ENCODE results near the gene CMTM7. TPM values are rescaled to one million over a fixed set of nuclear protein-coding genes. Genes with fewer than 3 reads are reported as not detected.

CMTM7 gene
- total RNA-seq, 1 donor, result 8.2 TPM

DNA sequence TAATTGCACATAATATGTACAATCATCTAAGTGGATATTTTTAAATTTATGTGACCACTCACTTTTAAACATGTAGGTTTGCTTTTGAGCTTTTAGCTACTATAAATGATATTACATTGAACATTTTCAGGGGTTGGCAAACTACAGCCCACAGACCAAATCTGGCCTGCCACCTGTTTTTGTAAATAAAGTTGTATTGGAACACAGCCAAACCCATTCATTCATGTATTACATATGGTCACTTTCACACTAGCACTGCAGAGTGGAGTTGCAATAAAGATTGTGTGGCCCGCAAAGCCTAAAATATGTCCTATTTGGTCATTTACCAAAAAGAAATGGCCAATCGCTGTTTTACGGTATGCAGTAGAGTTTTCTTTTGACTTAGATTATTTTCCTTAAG is 21.2 kb downstream of the CMTM7 start:
- no peak overlapping the region for H3K4me3 ChIP-seq (ENCODE audit: low read depth, low read length)
- no peak for DNase-seq (ENCODE audit: low read depth)
- no peak for TF ChIP-seq CTCF (IDR thresholded peaks at IDR 0.05; ENCODE audit: insufficient read depth, low read depth, low read length)

DNA sequence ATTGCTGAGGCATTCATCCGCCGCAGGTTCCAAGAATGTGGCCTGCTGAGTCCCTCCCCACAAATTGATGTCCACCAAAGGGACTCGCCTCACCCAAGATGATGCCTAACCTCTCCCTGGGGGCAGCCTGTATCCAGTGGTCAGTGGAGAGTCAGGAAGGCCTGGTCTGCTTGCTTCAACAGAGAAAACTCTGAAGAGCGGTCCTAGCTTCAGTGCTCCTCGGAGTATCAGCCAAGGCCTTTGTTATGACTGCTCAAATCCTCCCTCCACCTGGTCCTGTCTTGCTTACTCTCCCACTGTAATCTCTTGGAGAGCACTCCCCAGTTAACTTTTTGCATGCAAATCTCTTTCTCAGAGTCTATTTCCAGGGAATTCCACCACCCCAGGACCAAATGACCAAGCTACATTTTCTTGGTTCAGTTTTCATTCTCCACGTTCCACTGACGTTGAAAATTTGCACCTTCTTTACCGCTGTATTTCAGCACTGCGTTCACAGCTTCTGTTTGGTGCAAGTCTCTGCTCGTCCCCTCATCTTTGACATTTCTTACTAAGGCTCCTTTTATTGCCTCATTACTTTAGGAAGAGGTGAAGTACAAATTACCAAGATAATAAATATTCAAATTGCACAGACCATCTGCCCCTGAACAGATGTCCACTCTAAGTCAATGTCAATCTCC is 22.3 kb downstream of the CMTM7 start:
- no peak for DNase-seq (ENCODE audit: low read depth)
- TF ChIP-seq CTCF (IDR thresholded peaks at IDR 0.05; ENCODE audit: insufficient read depth, low read depth, low read length), result no peak
- no peak overlapping the region for H3K4me3 ChIP-seq (ENCODE audit: low read depth, low read length)

GRCh38 chr3:32414522-32415202 is 23.0 kb downstream of the CMTM7 start:
- peak; percentile 54 for DNase-seq (ENCODE audit: low read depth)
- TF ChIP-seq CTCF (IDR thresholded peaks at IDR 0.05; ENCODE audit: insufficient read depth, low read depth, low read length), result no peak
- no peak overlapping the region for H3K4me3 ChIP-seq (ENCODE audit: low read depth, low read length)

DNA sequence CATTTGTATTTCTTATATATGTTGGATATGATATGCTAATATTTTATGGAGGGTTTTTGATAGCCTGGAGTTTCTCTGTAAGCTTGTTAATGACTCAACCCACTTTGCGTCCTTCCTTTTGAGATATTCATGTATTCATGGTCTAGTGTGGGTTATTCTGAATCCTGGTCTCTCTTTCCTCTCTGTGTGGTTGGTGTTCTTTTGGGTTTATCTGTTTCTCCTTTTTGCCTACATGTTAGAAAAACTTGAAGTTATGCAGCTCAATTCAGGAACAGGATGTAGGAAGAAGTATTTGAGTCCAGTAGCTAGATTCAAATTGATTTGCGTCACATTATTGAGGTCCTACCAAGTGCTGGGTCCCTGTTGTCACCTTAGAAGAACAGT is 28.1 kb downstream of the CMTM7 start:
- no peak for TF ChIP-seq CTCF (IDR thresholded peaks at IDR 0.05; ENCODE audit: insufficient read depth, low read depth, low read length)
- no peak for DNase-seq (ENCODE audit: low read depth)
- H3K4me3 ChIP-seq (ENCODE audit: low read depth, low read length), result no peak overlapping the region

GRCh38 chr3:32420126-32421038 is 28.7 kb downstream of the CMTM7 start:
- TF ChIP-seq CTCF (IDR thresholded peaks at IDR 0.05; ENCODE audit: insufficient read depth, low read depth, low read length), result peak; percentile 4
- no peak overlapping the region for H3K4me3 ChIP-seq (ENCODE audit: low read depth, low read length)
- DNase-seq (ENCODE audit: low read depth), result no peak

GRCh38 chr3:32421185-32421584 is 29.5 kb downstream of the CMTM7 start:
- no peak for TF ChIP-seq CTCF (IDR thresholded peaks at IDR 0.05; ENCODE audit: insufficient read depth, low read depth, low read length)
- no peak overlapping the region for H3K4me3 ChIP-seq (ENCODE audit: low read depth, low read length)
- no peak for DNase-seq (ENCODE audit: low read depth)

Data from fibroblast of villous mesenchyme (primary cell).